ENCODE results near the gene CDH4.

The CDH4 gene

DNA sequence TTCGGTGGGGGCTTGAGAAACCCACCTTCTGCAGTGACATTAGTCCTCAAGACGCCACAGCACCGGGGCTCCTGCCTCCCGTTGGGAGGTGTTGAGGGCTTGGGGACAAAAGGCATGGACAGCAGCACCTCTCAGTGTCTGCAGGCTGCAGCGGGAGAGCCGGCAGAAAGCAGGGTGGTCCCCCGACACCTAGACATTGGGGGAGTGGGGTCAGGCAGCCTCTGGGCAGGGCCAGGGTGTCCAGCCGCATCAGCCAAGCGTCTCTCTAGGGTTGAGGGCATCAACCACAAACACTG lies 549.0 kb downstream of the CDH4 start:
- DNase-seq (ENCODE audit: low read depth, low spot score) = no peak

DNA sequence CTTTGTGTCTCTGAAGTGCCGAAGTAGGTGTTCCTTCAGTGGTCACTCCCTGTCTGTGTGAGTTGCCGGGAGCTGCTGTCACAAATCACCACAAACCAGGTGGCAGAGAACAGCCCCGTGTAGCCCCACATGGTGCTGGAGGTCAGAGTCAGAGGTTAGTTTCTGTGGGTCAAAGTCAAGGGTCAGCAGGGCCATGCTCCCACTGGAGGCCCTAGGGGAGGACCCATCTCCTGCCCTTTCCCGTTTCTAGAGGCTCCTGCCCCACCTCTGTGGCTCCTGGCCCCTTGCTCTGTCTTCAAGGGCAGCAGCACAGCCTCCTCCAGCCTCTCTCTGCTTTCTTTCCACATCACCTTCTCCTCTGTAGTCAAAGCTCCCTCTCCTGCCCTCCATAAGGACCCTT lies 549.4 kb downstream of the CDH4 start:
- no peak for DNase-seq (ENCODE audit: low read depth, low spot score)

DNA sequence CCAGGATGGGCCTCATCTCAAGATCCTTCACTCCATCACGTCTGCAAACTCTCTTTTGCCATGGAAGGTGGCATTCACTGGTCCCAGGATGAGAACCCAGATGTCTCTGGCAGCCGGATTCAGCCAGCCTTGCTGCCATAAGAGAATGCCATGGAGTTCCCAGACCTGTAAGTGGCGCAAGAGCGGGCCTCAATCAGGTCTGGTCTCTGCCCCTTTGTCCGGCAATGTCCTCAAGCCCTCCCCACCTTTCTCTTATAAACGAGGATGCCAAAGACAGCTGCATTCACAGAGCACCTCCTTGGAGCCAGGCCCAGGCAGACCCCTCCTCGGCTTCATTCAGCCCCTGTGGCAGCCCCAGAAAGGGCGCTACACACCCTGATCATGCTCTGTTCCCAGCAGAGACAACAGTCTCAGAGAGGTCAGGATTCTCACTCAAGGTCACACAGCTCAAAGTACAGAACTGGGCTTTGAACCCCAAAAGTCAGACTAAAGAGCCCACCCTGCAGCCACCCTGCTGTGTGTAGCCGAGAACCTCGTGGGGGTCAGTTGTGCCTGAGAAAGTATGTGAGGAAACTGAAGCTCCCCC lies 549.9 kb downstream of the CDH4 start:
- no peak for DNase-seq (ENCODE audit: low read depth, low spot score)

DNA sequence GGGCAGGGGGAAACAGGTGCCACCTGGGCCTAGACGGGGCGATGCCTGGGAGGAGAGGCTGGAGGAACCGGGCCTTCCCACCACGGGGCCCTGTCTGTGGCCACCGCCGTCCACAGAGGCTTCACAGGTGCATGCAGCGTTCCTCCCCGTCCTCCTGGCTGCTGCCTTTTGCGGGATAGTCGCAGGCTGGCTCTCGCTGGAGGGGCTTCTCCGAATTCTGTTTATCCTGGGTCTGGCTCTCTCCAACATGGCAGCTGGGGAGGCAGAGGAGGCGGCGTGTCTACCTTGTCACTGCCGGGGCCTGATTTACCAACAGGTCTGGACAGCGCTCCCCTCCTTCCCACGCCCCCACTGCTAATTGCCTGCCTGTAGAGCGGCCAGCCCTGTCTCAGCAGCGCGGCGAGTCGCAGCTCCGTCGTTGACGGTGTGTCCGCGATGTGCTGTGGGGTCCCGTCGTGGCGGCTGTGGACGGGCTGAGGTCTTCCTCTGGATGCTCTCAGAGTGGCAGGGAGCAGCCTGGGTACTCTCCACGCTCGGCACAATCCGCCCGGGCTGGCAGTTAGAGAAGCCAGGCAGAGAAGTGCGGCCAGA lies 550.8 kb downstream of the CDH4 start:
- DNase-seq (ENCODE audit: low read depth, low spot score) = no peak

DNA sequence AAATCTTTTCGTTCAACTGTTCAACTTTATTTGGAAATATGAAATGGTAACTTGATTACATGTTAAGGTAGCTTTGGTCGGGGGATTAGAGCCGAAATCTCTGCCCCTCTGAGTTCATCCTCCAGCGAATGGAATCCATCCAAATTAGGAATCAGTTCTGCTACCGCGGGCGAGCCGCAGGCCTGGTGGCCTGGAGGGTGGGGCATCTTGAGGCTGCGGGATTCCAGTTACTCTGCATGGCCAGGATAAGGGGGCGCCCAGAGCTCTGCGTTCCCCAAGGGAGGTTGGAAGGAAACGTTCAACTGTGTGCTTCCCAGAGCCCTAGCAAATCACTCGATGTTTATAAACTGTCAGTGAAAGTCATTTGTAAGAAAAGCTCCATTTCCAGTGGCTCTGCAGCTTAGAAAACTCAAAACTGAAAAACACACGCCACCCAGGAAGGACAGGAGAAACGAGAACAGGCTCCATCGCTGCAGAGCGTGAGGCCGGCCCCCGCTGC lies 551.4 kb downstream of the CDH4 start:
- DNase-seq (ENCODE audit: low read depth, low spot score) = no peak

DNA sequence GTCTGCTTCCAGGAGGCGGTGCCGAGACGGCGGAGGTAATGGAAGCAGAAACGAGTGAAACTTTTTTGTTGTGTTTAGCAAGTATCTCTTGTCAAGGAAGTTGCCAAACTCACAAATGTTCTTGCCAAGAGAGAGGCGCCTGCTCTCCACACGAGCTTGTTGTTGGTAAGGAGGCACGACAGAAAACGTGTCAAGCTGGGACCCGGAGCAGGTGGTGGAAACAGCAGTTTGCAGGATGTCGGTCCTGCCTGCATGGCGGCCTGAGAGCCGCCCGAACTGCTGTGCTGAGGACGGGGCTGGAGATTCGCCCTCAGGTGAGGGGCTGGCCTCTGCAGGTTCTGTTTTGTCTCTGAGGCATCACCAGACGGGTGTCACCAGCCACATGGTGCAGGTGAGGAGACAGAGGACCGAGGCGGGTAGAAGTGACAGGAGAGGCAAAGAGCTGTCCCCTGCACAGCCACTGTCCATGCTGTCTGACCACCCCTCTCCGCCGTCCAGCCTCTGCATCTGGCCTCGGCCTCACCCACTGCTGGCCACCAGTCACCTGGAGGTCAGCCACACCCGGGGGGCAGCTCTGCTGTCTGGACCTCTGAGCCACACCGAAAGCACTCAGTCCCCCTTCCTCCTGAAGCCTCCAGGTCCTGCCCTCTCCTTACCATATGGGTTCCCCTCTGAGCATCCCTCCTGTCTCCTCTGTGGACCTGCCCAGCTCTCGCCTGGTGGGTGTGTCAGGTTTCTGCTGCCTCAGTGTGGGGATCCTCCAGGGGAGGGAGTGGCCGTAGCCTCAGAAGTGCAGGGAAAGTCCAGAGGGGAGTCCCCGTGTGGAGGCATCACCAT lies 552.1 kb downstream of the CDH4 start:
- no peak for DNase-seq (ENCODE audit: low read depth, low spot score)

DNA sequence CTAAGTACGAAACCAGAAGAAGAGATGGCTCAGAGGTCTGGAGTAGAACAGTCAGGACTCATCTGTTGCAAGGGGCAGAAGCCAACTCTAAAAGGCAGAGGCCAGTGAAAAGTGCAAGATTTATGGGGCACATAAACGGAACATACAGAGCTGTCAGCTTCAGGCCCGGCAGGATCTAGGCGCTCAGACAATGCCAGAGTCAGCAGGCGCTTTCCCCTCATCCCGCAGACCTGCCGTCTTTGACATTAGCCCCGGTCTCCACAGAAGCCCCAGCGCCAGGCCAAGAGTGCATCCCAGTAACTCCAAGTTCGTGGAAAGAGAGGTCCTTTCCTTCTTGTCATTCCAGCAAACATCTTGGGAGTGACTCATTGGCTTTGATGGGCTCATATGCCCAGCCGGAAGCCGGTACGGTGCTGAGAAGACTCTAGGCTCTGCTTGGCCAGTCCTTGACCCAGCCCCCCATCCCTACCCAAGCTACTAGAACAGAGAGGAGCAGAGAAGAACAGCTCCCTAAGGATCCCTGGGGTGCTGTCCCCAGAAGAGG lies 552.8 kb downstream of the CDH4 start:
- DNase-seq (ENCODE audit: low read depth, low spot score) = no peak

DNA sequence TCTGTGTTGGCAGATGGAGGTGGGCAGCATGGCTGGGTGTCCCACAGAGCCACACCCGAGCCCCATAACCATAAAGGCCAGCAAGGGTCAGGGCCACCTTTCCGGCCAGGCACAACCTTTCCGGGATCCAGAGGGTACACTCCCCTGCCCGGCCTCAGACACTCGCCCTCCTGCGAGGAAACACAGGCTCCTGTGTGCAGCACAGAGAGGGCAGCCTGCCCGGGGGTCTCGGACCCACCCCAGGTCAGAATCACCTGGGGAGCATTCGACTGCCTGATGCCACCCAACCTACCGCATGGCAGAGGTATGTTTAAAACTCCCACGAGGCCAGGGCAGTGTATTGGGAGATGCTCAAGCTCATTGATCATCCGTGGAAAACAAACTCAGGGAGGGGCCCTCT lies 553.3 kb downstream of the CDH4 start:
- no peak for DNase-seq (ENCODE audit: low read depth, low spot score)

DNA sequence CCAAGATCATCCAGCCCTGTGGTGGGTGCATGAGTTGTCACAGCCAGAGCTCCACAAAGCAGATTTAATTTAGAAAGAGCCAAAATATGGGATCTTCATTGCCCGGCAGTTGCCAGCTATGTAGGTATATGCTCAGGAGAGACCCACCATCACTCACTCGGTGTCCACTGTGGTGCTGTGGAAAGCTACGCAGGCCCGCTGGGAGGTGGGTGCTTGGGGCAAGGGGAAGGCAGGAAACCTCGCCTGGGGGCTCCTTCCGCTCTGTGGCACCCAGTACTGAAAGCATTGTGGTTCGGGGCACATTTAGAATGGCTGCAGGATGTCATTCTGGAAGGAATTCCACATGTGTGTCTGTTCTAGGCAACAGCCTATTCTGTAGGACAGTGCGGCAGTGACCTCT lies 553.7 kb downstream of the CDH4 start:
- no peak for DNase-seq (ENCODE audit: low read depth, low spot score)

DNA sequence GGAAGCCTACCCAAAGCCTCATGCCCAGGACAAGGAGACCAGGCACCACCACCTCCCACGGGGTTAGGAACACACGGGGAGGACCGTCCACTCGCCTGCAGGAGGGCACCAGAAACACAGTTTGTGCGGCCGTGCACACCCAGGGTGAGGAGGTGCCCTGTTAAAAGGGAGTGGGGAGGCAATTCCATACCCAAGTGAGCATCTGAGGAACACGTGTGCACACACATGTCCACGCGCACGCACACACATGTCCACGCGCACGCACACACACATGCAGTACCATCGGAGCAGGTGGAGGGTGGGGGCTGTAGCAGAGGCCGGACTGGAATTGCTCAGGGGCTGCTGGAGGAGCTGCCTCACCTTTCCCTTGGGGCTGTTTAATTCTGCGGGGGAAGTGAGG lies 554.3 kb downstream of the CDH4 start:
- no peak for DNase-seq (ENCODE audit: low read depth, low spot score)

DNA sequence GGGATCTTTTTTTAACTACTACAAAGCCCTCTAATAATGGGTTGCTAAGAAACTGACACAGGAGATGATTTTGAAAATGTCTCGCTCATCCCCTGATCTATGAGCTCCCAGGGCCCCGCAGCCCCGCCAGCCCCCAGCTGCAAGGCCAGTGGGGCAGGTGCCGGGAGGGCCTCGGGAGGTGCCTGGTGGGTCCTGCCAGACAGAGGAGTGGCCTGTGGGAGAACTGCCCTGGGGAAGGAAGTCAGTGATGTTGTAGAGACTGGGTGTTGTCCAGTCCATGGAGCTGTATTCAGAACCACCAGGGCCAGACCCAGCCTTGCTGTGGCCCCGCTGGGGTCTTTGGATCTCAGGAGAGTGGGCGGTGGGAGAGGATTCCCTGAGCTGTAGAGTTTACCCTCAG lies 554.9 kb downstream of the CDH4 start:
- no peak for DNase-seq (ENCODE audit: low read depth, low spot score)

DNA sequence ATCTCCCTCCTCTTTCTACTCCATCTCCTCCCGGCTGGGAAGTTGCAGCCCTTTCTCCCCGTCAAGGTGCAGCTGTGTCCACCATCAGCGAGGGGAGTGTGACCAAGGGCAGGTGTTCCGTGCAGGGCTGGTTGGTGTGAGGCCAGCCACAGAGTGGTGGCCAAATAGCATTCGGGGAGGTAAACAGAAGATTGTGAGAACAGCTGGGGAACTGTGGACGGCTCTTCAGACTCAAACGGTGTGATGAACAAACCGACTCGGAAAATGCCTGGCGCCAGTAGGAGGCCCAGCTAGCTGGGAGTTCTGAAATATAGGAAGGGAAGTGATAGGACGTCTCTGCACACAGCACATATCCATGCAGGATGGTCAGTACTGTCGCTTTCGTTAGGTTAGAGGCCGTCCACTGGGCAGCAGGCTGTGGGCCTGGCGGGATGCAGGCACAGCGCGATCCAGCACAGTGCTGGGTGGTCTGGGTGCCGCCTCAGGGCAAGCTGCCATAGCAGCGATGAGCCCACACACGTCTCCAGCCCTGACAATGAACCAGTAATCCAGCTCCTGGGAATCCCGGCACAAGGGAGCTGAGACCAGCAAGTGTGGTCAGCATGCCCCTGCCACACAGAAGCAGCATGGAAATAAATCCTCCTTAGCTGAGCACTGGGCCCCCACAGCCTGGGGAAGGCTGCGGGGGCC lies 555.6 kb downstream of the CDH4 start:
- no peak for DNase-seq (ENCODE audit: low read depth, low spot score)

DNA sequence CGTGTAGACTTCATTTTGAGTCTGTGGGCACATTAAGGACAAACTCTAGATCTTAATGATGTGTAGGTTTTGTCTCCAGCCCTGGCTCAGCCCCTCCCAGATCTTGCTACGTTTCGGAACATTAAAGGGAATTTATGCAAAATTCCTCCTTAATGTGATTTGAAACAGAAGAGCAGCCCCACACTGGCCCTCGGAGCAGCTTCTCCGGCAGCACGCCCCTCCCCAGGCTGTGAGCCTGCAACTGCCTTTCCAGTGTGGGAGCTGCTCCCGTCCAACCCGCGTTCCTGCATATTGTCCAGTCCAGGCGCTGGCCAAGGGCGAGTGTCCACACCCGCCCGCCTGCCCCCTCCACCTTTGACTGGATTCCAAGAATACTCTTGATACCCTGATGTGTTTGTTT lies 556.4 kb downstream of the CDH4 start:
- no peak for DNase-seq (ENCODE audit: low read depth, low spot score)

DNA sequence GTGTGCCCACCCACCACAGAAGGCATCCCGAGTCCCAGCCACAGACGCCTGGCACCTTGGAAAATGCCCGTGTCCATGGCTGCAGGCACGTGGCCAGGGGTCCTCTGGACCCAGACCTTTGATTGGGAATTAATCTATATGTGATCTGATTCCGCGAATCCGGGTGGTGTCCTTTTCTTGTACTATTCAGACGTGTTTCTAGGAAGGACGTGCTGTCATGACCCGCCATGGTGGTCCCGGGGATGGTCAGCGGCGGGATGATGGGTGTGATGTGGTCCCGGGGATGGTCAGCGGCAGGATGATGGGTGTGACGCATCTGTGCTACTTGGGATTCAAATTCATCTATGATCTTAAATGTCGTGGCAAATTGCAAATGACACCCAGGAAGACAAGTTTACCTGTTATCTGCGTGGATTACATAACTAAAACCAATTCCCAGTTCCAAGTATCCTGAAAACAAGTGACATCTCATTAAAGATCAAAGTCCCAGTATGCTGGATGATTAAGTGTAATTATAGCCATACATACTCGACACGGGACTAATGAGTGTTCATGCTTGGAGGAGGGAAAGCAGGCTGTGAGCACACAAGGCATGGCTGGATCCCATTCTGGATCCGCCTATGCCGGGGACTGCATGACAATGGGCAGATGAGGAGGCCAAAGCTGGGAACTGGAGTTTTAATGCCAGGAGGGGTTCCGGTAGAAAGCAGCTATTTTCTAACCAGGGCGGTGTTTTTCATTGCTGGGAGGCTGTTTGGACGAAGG lies 557.1 kb downstream of the CDH4 start:
- DNase-seq (ENCODE audit: low read depth, low spot score) = no peak

DNA sequence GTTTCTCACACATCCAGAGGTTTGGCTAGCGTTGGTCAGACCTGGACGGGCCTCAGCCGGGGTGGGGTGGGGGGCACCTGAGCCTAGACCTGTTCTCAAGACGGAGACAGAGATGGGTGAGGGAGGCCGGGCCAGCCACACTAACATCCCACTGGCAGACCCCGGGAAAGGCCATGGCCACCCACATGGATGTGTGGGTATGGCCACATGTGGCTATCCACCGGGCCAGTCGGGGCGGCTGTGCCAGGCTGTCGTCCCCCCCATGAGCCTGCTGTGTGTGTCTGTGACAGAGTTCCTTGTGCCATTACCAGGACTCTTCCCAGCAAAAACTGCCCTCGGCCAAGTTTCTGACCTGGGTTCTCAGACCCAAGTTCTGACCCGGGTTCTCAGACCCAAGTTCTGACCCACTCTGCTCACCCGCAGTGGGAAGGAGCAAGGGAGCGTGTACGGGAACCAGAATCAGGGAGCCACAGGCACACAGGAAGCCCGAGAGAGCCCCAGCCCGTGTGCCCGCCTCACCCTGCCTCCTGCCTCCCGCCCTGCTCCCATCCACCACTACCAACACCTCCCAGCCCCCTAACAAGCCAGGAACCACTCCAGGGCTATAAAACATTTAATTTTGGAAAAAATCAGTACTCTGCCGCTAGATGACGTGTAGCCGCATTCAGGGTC lies 558.1 kb downstream of the CDH4 start:
- no peak for DNase-seq (ENCODE audit: low read depth, low spot score)

DNA sequence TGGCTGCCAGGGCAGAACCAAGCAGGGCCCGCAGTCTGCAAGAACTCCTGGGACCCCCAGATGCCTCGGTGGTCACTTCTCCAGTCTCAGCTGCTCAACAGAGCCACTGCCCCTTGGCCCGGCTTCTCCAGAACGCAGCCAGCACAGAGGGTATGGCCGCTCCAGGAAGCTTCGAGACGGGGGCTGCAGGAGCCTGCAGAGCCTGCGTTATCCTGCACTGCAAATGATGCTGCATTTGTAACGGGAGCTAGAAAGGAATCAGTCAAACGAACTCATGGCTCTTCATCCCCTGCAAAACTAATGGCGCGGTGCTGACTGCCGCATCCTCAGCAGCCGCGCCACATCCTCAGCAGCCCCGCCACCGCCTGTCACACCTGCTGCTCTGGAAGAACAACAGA lies 558.7 kb downstream of the CDH4 start:
- no peak for DNase-seq (ENCODE audit: low read depth, low spot score)

DNA sequence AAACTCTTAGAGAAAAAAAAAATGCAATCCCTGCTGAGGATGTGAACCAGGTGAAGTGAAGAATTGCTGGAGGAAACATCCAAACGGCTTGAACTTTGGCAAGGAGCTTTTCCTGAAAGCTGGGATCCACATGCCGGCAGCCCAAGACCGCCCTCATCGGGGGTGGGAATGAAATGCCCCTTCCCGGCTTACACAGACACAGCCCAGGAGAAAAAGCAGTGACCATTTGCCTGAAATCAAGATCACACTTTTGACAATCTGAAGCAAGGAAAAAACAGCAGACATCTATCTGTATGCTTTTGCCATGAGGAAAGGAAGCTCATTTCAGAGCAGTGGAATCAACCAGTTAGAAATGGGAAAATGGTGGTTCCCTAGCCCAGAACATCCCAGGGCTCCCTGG lies 559.1 kb downstream of the CDH4 start:
- no peak for DNase-seq (ENCODE audit: low read depth, low spot score)

DNA sequence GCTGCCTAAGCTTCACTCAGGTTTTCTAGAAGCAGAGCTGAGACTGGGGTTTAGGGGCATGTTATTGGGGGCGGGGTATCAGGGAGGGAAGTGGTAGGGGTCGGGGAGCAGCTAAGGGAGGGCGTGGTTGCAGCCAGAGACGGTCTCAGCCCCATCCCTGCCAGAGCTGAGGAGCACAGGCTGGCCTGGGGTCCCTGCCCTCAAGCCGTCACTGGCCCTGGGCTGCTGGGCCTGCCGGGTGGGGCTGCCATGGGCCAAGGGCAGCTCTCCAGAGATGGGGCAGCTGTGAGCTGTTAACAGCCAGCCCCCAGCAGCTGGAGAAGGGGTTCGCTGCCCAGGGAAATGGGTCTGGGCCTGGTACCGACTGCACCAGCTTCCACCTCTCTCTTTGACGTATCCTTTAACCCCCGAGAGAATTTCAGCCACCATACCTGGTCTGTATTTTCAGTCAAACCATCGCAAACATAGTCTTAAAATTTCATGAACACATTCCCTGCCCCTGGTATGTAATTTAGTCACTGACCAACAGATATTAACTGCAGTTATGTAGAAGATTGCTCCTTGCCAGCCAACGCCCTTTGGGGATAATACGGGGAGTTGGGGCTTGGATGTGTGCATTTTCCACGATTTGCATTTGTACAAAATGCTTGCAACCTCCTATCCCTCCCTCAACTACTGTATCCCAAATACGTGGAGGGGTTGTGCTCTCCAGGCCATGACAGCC lies 560.2 kb downstream of the CDH4 start:
- no peak for DNase-seq (ENCODE audit: low read depth, low spot score)

DNA sequence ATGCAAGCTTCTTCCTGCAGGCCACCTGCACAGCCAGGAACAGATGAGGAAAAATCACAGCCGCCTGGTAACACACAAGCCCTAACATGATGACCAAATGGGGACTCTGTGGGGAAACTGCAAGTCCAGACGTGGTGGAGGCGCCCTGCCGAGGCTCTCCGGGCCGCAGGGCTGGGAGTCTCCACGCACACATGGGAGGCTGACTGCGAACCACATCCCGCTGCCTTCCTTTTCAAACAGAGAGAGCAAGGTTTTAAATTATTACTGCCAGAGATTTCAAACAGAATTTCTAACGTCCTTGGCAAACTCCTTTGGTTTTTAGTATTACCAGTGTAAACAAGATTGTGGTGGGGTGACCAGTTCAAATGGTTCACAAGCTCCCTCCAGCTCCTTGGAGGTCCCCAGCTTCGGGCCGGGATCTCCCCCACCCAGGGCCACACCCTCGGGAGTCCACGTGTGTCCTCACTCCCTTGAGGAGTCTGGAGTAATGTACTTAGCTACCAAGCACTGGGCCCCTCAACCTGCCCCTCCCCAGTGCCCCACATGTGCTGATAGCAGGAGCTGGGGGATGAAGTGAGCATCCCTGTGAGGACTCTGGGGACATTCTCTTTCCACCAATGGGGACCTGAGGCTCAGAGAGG lies 560.9 kb downstream of the CDH4 start:
- no peak for DNase-seq (ENCODE audit: low read depth, low spot score)

DNA sequence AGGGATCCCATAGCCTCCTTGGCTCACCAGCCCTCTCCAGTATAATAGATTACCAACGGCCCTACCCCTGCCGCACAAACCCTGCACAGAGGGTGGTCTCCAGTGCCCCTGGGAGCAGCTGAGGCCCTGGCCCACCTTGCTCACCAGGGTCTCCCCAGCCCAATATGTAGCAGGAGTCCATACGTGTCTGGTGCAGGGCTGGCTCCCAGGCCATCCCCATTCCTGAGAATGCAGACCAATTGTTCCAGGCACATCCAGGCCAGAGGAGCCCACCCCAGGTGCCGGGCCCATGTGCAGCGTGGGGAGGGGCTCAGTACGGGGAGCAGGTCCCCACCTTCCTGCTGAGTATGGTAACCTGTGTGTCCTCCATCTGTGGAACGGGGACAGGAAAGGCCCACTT lies 561.7 kb downstream of the CDH4 start:
- no peak for DNase-seq (ENCODE audit: low read depth, low spot score)
